Measurements from ENCODE around the gene AGTRAP. TPM values are rescaled to one million over a fixed set of nuclear protein-coding genes. Genes with fewer than 3 reads are reported as not detected.

The AGTRAP gene
- total RNA-seq, 1 donor from 2014 or later: 38.6 TPM

DNA sequence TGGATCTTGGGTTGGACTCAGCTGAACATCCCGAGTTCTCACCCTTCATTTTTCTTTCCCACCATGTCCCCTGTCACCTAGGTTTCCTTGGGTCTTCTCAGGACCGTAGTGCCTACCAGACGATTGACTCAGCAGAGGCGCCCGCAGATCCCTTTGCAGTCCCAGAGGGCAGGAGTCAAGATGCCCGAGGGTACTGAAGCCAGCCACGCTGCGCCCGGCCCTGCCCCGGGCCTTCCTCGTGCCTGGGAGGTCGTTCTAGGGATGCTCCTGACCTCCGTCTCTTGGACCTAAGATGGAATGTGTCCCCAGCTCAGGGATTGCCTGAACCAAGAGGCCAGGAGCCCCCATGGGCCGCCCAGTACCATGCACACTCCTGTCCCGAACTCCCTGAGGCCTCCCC, 14.1 kb downstream of the AGTRAP start:
- Mint-ChIP-seq H3K9me3 (no peaks in the 10 kb centered on the region), H3K4me1 (ENCODE audit: unreplicated experiment) (peaks cover 14% of the 10 kb centered on the region), H3K27me3 (no peaks in the 10 kb centered on the region), H3K4me3 (no peak overlapping the region), H3K27ac (no peak overlapping the region), H3K36me3 (peaks cover 3% of the 10 kb centered on the region)
- TF ChIP-seq, protein P1, sequence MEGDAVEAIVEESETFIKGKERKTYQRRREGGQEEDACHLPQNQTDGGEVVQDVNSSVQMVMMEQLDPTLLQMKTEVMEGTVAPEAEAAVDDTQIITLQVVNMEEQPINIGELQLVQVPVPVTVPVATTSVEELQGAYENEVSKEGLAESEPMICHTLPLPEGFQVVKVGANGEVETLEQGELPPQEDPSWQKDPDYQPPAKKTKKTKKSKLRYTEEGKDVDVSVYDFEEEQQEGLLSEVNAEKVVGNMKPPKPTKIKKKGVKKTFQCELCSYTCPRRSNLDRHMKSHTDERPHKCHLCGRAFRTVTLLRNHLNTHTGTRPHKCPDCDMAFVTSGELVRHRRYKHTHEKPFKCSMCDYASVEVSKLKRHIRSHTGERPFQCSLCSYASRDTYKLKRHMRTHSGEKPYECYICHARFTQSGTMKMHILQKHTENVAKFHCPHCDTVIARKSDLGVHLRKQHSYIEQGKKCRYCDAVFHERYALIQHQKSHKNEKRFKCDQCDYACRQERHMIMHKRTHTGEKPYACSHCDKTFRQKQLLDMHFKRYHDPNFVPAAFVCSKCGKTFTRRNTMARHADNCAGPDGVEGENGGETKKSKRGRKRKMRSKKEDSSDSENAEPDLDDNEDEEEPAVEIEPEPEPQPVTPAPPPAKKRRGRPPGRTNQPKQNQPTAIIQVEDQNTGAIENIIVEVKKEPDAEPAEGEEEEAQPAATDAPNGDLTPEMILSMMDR (conservative IDR thresholded peaks at IDR 0.05): no peak
- no peak for DNase-seq (ENCODE audit: extremely low spot score, unreplicated experiment)

DNA sequence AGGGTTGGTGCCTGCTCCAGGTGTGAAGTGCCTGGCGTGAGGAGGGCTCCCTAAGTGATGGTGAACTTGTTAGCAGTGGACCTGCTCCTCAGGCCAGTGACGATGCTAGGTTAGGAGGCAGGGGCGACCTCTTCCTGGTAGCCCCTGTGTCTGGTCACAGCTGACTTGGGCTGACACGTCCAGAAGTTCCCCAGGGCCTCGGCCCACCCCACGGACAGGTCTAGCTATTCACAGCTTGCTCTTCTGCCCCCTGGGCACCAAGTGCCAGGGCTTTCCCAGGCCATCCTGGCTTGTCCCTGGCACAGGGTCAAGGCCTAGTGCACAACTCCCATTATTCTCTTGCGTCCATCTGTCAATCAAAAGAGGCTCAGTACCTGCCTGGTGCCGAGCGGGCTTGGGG, 15.2 kb downstream of the AGTRAP start:
- Mint-ChIP-seq H3K27ac (no peak overlapping the region), H3K4me3 (no peak overlapping the region), H3K27me3 (no peaks in the 10 kb centered on the region), H3K36me3 (peaks cover 3% of the 10 kb centered on the region), H3K9me3 (no peaks in the 10 kb centered on the region), H3K4me1 (ENCODE audit: unreplicated experiment) (peaks cover 14% of the 10 kb centered on the region)
- DNase-seq (ENCODE audit: extremely low spot score, unreplicated experiment): no peak
- TF ChIP-seq, protein P1 (conservative IDR thresholded peaks at IDR 0.05): no peak

- Mint-ChIP-seq H3K4me1 (ENCODE audit: unreplicated experiment) (peaks cover 10% of the 10 kb centered on the region), H3K27ac (no peak overlapping the region), H3K36me3 (no peaks in the 10 kb centered on the region), H3K27me3 (no peaks in the 10 kb centered on the region), H3K9me3 (no peaks in the 10 kb centered on the region), H3K4me3 (no peak overlapping the region)
- TF ChIP-seq, protein P1 (conservative IDR thresholded peaks at IDR 0.05): no peak
- no peak for DNase-seq (ENCODE audit: extremely low spot score, unreplicated experiment)
These were observed 16.6 kb downstream of the AGTRAP start for GRCh38 chr1:11752359-11753088.

- no peaks in the 10 kb centered on the region for H3K27me3 Mint-ChIP-seq
- H3K4me3 Mint-ChIP-seq: no peak overlapping the region
- no peak for DNase-seq (ENCODE audit: extremely low spot score, unreplicated experiment)
- H3K36me3 Mint-ChIP-seq: no peaks in the 10 kb centered on the region
- TF ChIP-seq, protein P1 (conservative IDR thresholded peaks at IDR 0.05): no peak
- peaks cover 10% of the 10 kb centered on the region for H3K4me1 Mint-ChIP-seq (ENCODE audit: unreplicated experiment)
- no peaks in the 10 kb centered on the region for H3K9me3 Mint-ChIP-seq
- no peak overlapping the region for H3K27ac Mint-ChIP-seq
These were observed 17.7 kb downstream of the AGTRAP start for GRCh38 chr1:11753555-11754208.

GRCh38 chr1:11757047-11757446, 21.1 kb downstream of the AGTRAP start:
- Mint-ChIP-seq H3K9me3 (no peaks in the 10 kb centered on the region), H3K36me3 (no peaks in the 10 kb centered on the region), H3K27me3 (peaks cover 14% of the 10 kb centered on the region), H3K27ac (no peak overlapping the region), H3K4me1 (ENCODE audit: unreplicated experiment) (peaks cover 7% of the 10 kb centered on the region), H3K4me3 (no peak overlapping the region)
- DNase-seq (ENCODE audit: extremely low spot score, unreplicated experiment): no peak
- TF ChIP-seq, protein P1 (conservative IDR thresholded peaks at IDR 0.05): no peak

Measured in type B pancreatic cell (in vitro differentiated cells).